Liver (tissue), 3 donors: Measurements from ENCODE around the gene PLCG2.

Experiments
- ATF3 ChIP-seq: IDR thresholded peaks from 2 replicates; pipeline ENCODE4 v1.6.1; 2016; ENCODE audit warnings: antibody characterized with exemption
- CTCF ChIP-seq: fragments of 150-350 bp; IDR thresholded peaks from 2 replicates; pipeline ENCODE4 v1.5.1; 2017; ENCODE audit warnings: improper control_type of control experiment, low read depth, low read length; ENCODE audit not compliant: missing input control
- EGR1 ChIP-seq, 2 donors: IDR thresholded peaks; 2 replicates each; pipeline ENCODE4 v1.6.1; 2016 to 2018; ENCODE audit warnings: antibody characterized with exemption in 2 of 2, low read depth in 2 of 2
- HNF4A ChIP-seq, 2 donors: conservative IDR thresholded peaks; 2 replicates each; pipeline ENCODE4 v1.6.1; 2016; ENCODE audit warnings: antibody characterized with exemption in 2 of 2, mild to moderate bottlenecking in 2 of 2
- NR2F2 ChIP-seq: IDR thresholded peaks from 2 replicates; pipeline ENCODE4 v1.6.1; 2016; ENCODE audit warnings: antibody characterized with exemption
- RAD21 ChIP-seq, 2 donors: IDR thresholded peaks; 2 replicates each; pipeline ENCODE4 v1.6.1; 2016; ENCODE audit warnings: antibody characterized with exemption in 2 of 2, mild to moderate bottlenecking in 2 of 2
- SP1 ChIP-seq: IDR thresholded peaks from 2 replicates; pipeline ENCODE4 v1.6.1; 2018; ENCODE audit warnings: antibody characterized with exemption, mild to moderate bottlenecking
- TAF1 ChIP-seq: conservative IDR thresholded peaks from 2 replicates; pipeline ENCODE4 v1.6.1; 2016; ENCODE audit warnings: antibody characterized with exemption, mild to moderate bottlenecking
- YY1 ChIP-seq: IDR thresholded peaks from 2 replicates; pipeline ENCODE4 v1.6.1; 2016; ENCODE audit warnings: antibody characterized with exemption, mild to moderate bottlenecking
- donor health status: healthy.
- donor health status: healthy.

GRCh38 chr16:81992859-81993258 lies 213.8 kb downstream of the PLCG2 start:
- TF ChIP-seq HNF4A (conservative IDR thresholded peaks at IDR 0.05) = no peak
- TF ChIP-seq EGR1 (IDR thresholded peaks at IDR 0.05; ENCODE audit: low read depth in 2 of 2) = no peak
- no peak for TF ChIP-seq CTCF
- no peak for TF ChIP-seq YY1
- no peak for TF ChIP-seq RAD21 (IDR thresholded peaks at IDR 0.05)
- no peak for TF ChIP-seq TAF1
- no peak for TF ChIP-seq NR2F2
- no peak for TF ChIP-seq ATF3
- no peak for TF ChIP-seq SP1
